K562 (cell line): ENCODE data around the gene AP3S1.

Experiments used
- EGR1 ChIP-seq: fragments of 450-650 bp; conservative IDR thresholded peaks from 2 replicates; pipeline ENCODE4 v1.6.1; 2017; ENCODE audit warnings: mild to moderate bottlenecking
- KLF6 ChIP-seq: fragments of 250-450 bp; sonication (Bioruptor Pico); IDR thresholded peaks from 2 replicates; pipeline ENCODE4 v1.4.0; 2020; ENCODE audit warnings: mild to moderate bottlenecking, moderate library complexity, borderline replicate concordance
- POLR2A ChIP-seq: fragments of 450-650 bp; conservative IDR thresholded peaks from 2 replicates; pipeline ENCODE4 v1.6.1; 2016
- SIX5 ChIP-seq, 2 experiments: IDR thresholded peaks; 2 replicates each; pipeline ENCODE4 v1.6.1; 2011; ENCODE audit warnings: low read length in 2 of 2, borderline replicate concordance in 1 of 2, low read depth in 1 of 2, mild to moderate bottlenecking in 1 of 2, moderate library complexity in 1 of 2; ENCODE audit not compliant: insufficient read depth in 1 of 2
- ZNF146 ChIP-seq: IDR thresholded peaks from one replicate; pipeline ENCODE4 v1.6.1; 2018; ENCODE audit warnings: missing compliant biosample characterization; ENCODE audit not compliant: unreplicated experiment
- TF ChIP-seq, protein P1 (sequence below), 3 experiments: IDR thresholded peaks in 2 of 3; conservative IDR thresholded peaks in 1 of 3; 2 replicates each; pipeline ENCODE4 v1.5.1; 2011 to 2012; ENCODE audit warnings: low read length in 3 of 3, mild to moderate bottlenecking in 3 of 3, control low read depth in 2 of 3, improper control_type of control experiment in 1 of 3, inconsistent platforms in 1 of 3, low read depth in 1 of 3, mixed read lengths in 1 of 3, moderate library complexity in 1 of 3; ENCODE audit not compliant: insufficient read depth in 2 of 3

DNA sequence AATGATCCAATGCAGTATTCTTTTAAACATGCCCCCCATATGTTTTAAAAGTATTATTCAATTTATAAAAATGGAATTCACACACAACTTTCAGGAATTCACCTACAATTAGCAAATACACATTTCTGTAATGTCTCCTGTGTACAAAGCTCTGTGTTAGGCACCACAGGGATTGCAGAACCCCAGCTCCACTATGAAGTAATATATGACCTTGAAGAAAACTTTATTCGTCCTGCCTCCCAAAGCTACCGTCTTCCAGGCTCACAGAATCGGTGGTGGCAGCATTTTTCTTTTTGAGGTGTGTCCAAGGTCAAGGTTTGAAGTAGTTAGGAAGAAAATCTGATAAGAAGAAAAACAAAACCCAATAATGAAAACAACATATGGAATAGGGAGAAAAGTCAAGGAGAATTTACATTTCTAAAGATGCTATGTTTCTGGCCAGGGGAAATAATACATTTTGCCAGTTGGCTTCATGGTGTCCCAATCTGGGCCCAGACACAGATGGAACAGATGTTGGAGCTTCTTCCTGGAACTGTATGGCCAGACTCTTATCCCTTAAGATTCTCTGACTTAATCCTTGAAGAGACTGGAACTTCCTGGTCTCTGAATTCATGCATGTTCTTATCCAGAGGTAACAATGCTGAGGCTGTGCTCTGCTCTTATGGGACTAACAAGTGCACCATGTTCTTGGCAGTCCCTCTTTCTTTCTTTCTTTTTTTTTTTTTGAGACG, 98.5 kb downstream of the AP3S1 start:
- no peak for TF ChIP-seq POLR2A
- TF ChIP-seq ZNF146 (CRISPR knock-in tag), result no peak
- TF ChIP-seq KLF6 (CRISPR knock-in tag), result no peak
- TF ChIP-seq, protein P1, sequence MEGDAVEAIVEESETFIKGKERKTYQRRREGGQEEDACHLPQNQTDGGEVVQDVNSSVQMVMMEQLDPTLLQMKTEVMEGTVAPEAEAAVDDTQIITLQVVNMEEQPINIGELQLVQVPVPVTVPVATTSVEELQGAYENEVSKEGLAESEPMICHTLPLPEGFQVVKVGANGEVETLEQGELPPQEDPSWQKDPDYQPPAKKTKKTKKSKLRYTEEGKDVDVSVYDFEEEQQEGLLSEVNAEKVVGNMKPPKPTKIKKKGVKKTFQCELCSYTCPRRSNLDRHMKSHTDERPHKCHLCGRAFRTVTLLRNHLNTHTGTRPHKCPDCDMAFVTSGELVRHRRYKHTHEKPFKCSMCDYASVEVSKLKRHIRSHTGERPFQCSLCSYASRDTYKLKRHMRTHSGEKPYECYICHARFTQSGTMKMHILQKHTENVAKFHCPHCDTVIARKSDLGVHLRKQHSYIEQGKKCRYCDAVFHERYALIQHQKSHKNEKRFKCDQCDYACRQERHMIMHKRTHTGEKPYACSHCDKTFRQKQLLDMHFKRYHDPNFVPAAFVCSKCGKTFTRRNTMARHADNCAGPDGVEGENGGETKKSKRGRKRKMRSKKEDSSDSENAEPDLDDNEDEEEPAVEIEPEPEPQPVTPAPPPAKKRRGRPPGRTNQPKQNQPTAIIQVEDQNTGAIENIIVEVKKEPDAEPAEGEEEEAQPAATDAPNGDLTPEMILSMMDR (IDR thresholded peaks at IDR 0.05 in 2 of 3, conservative IDR thresholded peaks at IDR 0.05 in 1 of 3; ENCODE audit: insufficient read depth in 2 of 3, low read depth in 1 of 3, low read length in 3 of 3), result no peak
- no peak for TF ChIP-seq EGR1
- TF ChIP-seq SIX5 (IDR thresholded peaks at IDR 0.05; ENCODE audit: borderline replicate concordance in 1 of 2, insufficient read depth in 1 of 2, low read depth in 1 of 2, low read length in 2 of 2), result no peak
